Measurements from ENCODE around the gene ZCCHC3.
A peak's percentile ranks its signal among the peaks of the same experiment; 100 is the strongest.
"Not testable (repeated sequence)": the region's sequence is repeated elsewhere in the genome, so short reads cannot be mapped to it uniquely, and the experiment has no call there.

The ZCCHC3 gene

GRCh38 chr20:297098-297924 is at the start of gene ZCCHC3:
ZCCHC3 (plus strand) TSS chr20:297570; CDS start chr20:297587, 17 bp downstream.
- H3K4me3 ChIP-seq (ENCODE audit: low read length) = peak within 1 kb of the TSS; percentile 97
- DNase-seq (ENCODE audit: low read depth) = peak; percentile 94
- no peak; the same call in 1 of the 2 replicates for TF ChIP-seq CTCF (conservative IDR thresholded peaks at IDR 0.05; ENCODE audit: low read length)

- TF ChIP-seq CTCF (conservative IDR thresholded peaks at IDR 0.05; ENCODE audit: low read length) = no peak
- DNase-seq (ENCODE audit: low read depth) = no peak
- H3K4me3 ChIP-seq (ENCODE audit: low read length) = no peak overlapping the region
Measured at GRCh38 chr20:251354-251753, 46.0 kb upstream of the ZCCHC3 start.

- no peak for DNase-seq (ENCODE audit: low read depth)
- TF ChIP-seq CTCF (conservative IDR thresholded peaks at IDR 0.05; ENCODE audit: low read length) = no peak
- no peak overlapping the region for H3K4me3 ChIP-seq (ENCODE audit: low read length)
Measured at GRCh38 chr20:252801-253200, 44.6 kb upstream of the ZCCHC3 start.

GRCh38 chr20:253447-253846 is 43.9 kb upstream of the ZCCHC3 start:
- H3K4me3 ChIP-seq (ENCODE audit: low read length); DNase-seq (ENCODE audit: low read depth): not testable (repeated sequence)

- no peak for TF ChIP-seq CTCF (conservative IDR thresholded peaks at IDR 0.05; ENCODE audit: low read length)
- H3K4me3 ChIP-seq (ENCODE audit: low read length) = no peak within 1 kb of the TSS
- DNase-seq (ENCODE audit: low read depth) = no peak
Measured at GRCh38 chr20:257419-257818, 40.0 kb upstream of the ZCCHC3 start, which contains the start of gene DEFB132. DEFB132 (plus strand) TSS chr20:257724; CDS start chr20:257779, 55 bp downstream.

GRCh38 chr20:258269-258858 is 39.0 kb upstream of the ZCCHC3 start:
- H3K4me3 ChIP-seq (ENCODE audit: low read length) = no peak overlapping the region
- DNase-seq (ENCODE audit: low read depth) = no peak
- no peak for TF ChIP-seq CTCF (conservative IDR thresholded peaks at IDR 0.05; ENCODE audit: low read length)

GRCh38 chr20:258963-259362 is 38.4 kb upstream of the ZCCHC3 start:
- TF ChIP-seq CTCF (conservative IDR thresholded peaks at IDR 0.05; ENCODE audit: low read length) = peak; percentile 38
- DNase-seq (ENCODE audit: low read depth) = peak; percentile 21
- H3K4me3 ChIP-seq (ENCODE audit: low read length) = no peak overlapping the region

Measured in AG10803 (cell line).